OCI-LY3 (cell line): Measurements from ENCODE around the gene PPM1N.

Experiments used
- H2AFZ ChIP-seq: fragments of 200-600, 300-600 bp; shearing (Covaris generic); 2 replicates; pipeline ENCODE4 v1.6.0; 2014; ENCODE audit warnings: antibody characterized with exemption, low read depth, low read length
- H3K27ac ChIP-seq: fragments of 200-600, 300-600 bp; sonication (generic); 2 replicates; pipeline ENCODE4 v1.5.1; 2014; ENCODE audit warnings: mild to moderate bottlenecking, low read length, moderate library complexity, mixed read lengths
- H3K27me3 ChIP-seq: fragments of 200-600, 300-600 bp; sonication (generic); 2 replicates; pipeline ENCODE4 v1.6.1; 2014; ENCODE audit warnings: low read depth, low read length, mixed read lengths
- H3K36me3 ChIP-seq: fragments of 200-600, 300-600 bp; sonication (generic); replicated peaks from 2 replicates; pipeline ENCODE3; 2014; ENCODE audit warnings: low read depth, low read length, mixed read lengths
- H3K4me1 ChIP-seq: fragments of 300-600, 200-600 bp; sonication (generic); 2 replicates; pipeline ENCODE4 v1.6.1; 2014; ENCODE audit warnings: low read length, mixed read lengths
- H3K4me2 ChIP-seq: fragments of 200-600, 300-600 bp; sonication (generic); 2 replicates; pipeline ENCODE4 v1.6.1; 2014; ENCODE audit warnings: low read length, mixed read lengths
- H3K4me3 ChIP-seq: fragments of 300-600, 200-600 bp; sonication (generic); 2 replicates; pipeline ENCODE4 v1.5.1; 2014; ENCODE audit warnings: antibody characterized with exemption, mild to moderate bottlenecking, low read length, moderate library complexity
- H3K79me2 ChIP-seq: fragments of 300-600, 200-600 bp; shearing (Covaris generic); 2 replicates; pipeline ENCODE4 v1.6.1; 2014; ENCODE audit warnings: mild to moderate bottlenecking, low read length, mixed read lengths
- H3K9ac ChIP-seq: fragments of 300-600, 200-600 bp; shearing (Covaris generic); 2 replicates; pipeline ENCODE4 v1.6.0; 2014; ENCODE audit warnings: mild to moderate bottlenecking, low read length, moderate library complexity
- H3K9me3 ChIP-seq: fragments of 200-600, 300-600 bp; shearing (Covaris generic); 2 replicates; pipeline ENCODE4 v1.6.1; 2014; ENCODE audit warnings: low read length, mixed read lengths; ENCODE audit not compliant: insufficient read depth
- H4K20me1 ChIP-seq: fragments of 200-600, 300-600 bp; sonication (generic); 2 replicates; pipeline ENCODE4 v1.6.1; 2016; ENCODE audit warnings: low read length, mixed read lengths; ENCODE audit not compliant: insufficient read depth
- CTCF ChIP-seq: fragments of 200-600, 300-600 bp; sonication (generic); IDR thresholded peaks from 2 replicates; pipeline ENCODE4 v1.5.1; 2014; ENCODE audit warnings: antibody characterized with exemption, low read length, low read depth
- EZH2phosphoT487 ChIP-seq: fragments of 200-600 bp; shearing (Covaris generic); IDR thresholded peaks from 2 replicates; pipeline ENCODE4 v1.6.1; 2018; ENCODE audit warnings: antibody characterized with exemption, mixed run types, low read depth

The PPM1N gene

GRCh38 chr19:45451850-45452387 lies 46.3 kb upstream of the PPM1N start:
- Histone ChIP-seq H3K4me2 (peak overlapping the region; percentile 84), H3K9me3 (no peaks in the 10 kb centered on the region), H3K79me2 (no peaks in the 10 kb centered on the region), H3K27me3 (peaks cover 16% of the 10 kb centered on the region), H3K4me3 (peak overlapping the region; percentile 79), H3K4me1 (peaks cover 39% of the 10 kb centered on the region), H4K20me1 (no peaks in the 10 kb centered on the region), H3K9ac (no peak overlapping the region), H2AFZ (no peak overlapping the region), H3K36me3 (no peaks in the 10 kb centered on the region), H3K27ac (no peak overlapping the region)
- TF ChIP-seq EZH2phosphoT487: no peak
- TF ChIP-seq CTCF: no peak

GRCh38 chr19:45455707-45456499 lies 42.3 kb upstream of the PPM1N start:
- TF ChIP-seq CTCF: no peak
- no peak overlapping the region for H3K27ac ChIP-seq
- no peaks in the 10 kb centered on the region for H3K9me3 ChIP-seq
- H4K20me1 ChIP-seq: no peaks in the 10 kb centered on the region
- H3K9ac ChIP-seq: no peak overlapping the region
- H3K36me3 ChIP-seq: no peaks in the 10 kb centered on the region
- H3K79me2 ChIP-seq: no peaks in the 10 kb centered on the region
- H3K4me1 ChIP-seq: peaks cover 33% of the 10 kb centered on the region
- peak overlapping the region; percentile 31 for H3K4me2 ChIP-seq
- 0 out of 2 replicates have a peak overlapping the region, but pooled peaks have one; percentile 4 for H3K4me3 ChIP-seq
- peaks cover 18% of the 10 kb centered on the region for H3K27me3 ChIP-seq
- no peak overlapping the region for H2AFZ ChIP-seq

DNA sequence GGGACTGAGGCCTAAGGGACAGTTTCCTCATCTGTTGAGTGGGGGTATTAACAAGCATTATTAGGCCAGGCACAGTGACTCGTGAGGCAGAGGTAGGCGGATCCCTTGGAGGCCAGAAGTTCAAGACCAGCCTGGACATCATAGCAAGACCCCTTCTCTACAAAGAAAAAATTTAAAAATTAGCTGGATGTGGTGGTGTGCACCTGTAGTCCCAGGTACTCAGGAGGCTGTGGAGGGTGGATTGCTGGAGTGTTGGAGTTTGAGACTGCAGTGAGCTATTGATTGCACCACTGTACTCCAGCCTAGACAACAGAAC lies 41.8 kb upstream of the PPM1N start:
- Histone ChIP-seq H3K4me2 (no peak overlapping the region), H3K4me3 (no peak overlapping the region), H3K4me1 (peaks cover 30% of the 10 kb centered on the region)

DNA sequence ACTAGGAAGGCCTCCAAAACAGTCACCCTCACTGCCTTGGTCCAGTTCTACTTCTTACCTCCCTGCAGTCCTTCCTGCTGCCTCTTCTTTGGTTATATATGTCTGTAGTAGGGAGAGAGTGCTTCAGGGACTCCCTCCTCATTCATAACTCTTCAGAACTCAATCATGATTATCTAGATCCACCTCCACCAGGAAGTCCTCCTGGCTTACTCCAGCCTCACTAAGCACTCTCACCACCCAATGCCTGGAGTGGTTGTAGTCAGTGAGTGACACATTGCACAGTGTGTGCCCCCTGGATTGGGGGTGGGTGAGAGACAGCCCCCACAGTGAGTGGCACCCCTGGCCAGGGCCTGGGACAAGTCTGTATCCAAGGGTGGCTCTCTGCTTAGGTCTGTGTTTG lies 40.5 kb upstream of the PPM1N start:
- Histone ChIP-seq H2AFZ (no peak overlapping the region), H4K20me1 (no peaks in the 10 kb centered on the region), H3K27ac (no peak overlapping the region), H3K9me3 (no peaks in the 10 kb centered on the region), H3K27me3 (peaks cover 11% of the 10 kb centered on the region), H3K36me3 (no peaks in the 10 kb centered on the region), H3K79me2 (no peaks in the 10 kb centered on the region), H3K9ac (no peak overlapping the region), H3K4me2 (no peak overlapping the region), H3K4me3 (no peak overlapping the region), H3K4me1 (peaks cover 28% of the 10 kb centered on the region)
- no peak for TF ChIP-seq CTCF
- TF ChIP-seq EZH2phosphoT487: no peak

More for the DNA sequence above, 41.8 kb upstream of the PPM1N start:
- TF ChIP-seq EZH2phosphoT487 (no peak), CTCF (no peak)
- Histone ChIP-seq H3K9me3 (no peaks in the 10 kb centered on the region), H3K27me3 (peaks cover 17% of the 10 kb centered on the region), H2AFZ (no peak overlapping the region), H3K36me3 (no peaks in the 10 kb centered on the region), H3K9ac (no peak overlapping the region), H3K27ac (no peak overlapping the region), H3K79me2 (no peaks in the 10 kb centered on the region), H4K20me1 (no peaks in the 10 kb centered on the region)
